ENCODE measurements around the gene ROPN1L.

DNA sequence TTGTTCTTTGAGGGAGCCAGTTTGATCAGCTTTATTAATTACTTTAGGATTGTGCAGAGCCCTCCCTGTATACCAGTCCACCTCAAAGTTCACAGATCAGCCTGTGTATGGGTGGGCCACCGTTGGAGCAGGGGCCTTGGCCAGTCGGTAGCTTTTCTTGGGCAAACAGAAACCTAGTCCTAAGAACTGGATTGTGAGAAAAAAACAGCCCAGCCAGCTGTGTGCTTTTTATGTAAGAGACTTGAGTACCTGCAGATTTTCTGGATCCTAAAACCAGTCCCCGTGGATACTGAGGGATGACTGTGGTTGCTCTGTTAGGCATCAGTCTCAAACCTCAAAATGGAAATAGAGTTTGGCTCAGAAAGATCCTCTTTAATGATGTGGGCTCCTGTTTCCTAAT, 24.8 kb upstream of the ROPN1L start:
- TF ChIP-seq RAD21 (CRISPR knock-in tag; IDR thresholded peaks at IDR 0.05) (no peak), RBAK (CRISPR knock-in tag; IDR thresholded peaks at IDR 0.05) (no peak), BCL6 (CRISPR knock-in tag; IDR thresholded peaks at IDR 0.05) (no peak), CENPBD1 (CRISPR knock-in tag; IDR thresholded peaks at IDR 0.05; ENCODE audit: borderline replicate concordance, low read depth) (no peak)
